NCI-H187 treated with DMSO at 0.1 percent for 48 hours (cell line): Measurements from ENCODE around the gene EIF2B2.
"Not testable (repeated sequence)": the region's sequence is repeated elsewhere in the genome, so short reads cannot be mapped to it uniquely, and the experiment has no call there.

Experiments
- DNase-seq: peaks from one replicate; lab custom pipeline; 2025; lab: John Stamatoyannopoulos, UW

Gene EIF2B2

DNA sequence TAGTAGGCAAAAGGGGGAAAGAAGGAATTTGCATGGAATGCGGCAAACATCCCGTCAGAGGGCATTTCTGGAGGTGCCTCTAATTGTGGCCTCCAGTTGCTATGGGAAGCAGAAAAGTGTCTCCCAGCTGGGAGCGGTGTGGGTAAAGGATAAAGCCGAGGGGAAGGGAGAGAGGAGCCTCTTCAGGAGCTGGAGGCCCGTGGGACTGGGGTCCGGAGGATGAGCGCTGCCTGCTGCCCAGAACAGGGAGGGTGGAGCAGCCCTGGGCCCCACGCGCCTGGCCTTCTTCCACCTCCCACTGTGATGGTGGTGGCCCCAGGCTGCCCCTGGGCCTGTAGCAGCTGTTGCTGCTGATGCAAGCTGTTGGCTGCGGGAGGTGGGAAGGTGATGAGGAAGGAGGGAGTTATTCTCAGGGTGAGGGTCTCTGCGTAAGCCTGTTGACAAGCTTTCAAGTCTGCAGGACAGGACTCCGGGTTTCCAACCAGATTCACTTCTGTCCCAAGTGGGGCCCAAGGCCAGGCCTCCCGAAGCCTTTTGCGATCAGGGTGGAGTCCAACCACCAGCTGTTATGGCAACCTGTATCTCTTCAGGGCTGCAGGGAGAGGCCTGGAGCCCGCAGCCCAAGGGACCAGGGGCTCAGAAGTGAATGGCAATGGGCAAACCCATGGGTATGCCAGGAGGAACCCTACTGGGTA lies 28.2 kb upstream of the EIF2B2 start:
- no peak for DNase-seq

DNA sequence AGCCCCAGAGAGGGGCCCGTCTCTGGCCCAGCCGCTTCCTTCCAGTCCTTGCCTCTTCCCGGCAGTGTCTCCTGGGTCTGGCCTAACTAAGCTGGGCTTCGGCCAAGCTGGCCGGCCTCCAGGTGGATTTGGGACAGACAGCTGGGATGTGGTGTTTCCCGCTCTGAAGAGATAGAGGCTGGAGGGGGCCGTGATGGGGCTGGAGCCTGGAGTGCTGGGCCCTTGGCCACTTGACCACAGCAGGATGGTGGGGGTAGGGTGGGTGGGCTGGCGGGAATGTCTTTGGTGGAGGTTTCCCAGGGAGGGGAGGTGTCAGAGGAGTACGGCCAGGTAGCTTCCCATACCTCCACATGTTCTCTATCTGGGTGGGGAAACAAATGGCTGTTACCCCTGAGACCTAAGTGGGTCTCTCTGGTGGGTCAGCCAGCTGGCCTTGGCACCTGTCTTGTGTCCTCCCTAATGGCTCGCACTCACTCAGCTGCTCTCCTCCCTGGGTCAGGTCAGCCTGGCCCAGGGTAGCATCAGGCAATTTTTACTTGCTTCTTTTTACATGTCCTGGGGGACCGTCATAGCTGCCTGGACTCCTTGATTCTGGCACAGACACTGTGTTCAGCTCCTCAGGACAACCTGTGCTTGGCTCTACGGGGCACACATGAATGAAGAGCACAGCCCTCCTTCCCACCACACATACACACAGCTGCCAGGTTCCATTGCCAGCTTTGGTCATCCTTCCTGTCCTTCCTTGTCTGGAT lies 27.5 kb upstream of the EIF2B2 start:
- DNase-seq: no peak

DNA sequence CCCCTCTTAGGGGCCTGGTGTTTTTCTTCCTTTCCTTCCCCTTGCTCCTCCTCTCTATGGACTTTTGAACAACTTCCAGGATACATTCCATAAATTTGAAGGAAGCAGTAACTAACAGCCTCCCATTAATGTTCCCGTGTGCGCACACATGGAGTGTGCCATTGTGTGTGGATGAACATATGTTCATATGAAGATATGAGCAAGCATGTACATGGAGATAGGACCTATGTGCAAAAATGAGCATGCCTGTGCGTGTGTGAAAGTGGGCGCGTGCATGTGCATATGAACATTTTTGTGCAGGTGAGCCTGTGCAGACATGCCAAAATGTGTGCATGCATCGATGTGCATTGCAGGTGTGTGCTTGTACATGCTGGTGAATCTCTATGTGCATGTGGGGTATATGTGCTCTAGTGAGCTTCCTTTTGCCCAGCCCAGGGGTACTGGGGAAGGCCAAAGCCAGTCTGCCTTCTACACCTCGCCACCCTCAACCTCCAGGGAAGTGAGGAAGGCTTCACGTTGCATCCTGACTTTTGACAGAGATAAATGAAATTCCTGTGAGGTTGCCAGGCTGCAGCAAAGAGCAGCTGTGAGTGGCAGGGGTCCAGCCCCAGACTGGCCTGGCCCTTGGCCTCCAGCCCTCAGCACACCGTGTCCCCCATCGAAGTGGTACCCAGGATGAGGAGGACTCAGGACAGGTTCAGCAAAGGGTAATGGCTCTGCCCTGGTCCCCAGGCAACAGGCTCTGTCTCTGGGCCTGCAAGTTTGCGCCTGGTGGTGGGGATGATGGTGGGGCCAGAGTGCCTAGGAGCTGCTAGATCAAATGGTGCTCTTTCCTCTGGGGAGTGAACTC lies 26.2 kb upstream of the EIF2B2 start:
- DNase-seq: no peak

DNA sequence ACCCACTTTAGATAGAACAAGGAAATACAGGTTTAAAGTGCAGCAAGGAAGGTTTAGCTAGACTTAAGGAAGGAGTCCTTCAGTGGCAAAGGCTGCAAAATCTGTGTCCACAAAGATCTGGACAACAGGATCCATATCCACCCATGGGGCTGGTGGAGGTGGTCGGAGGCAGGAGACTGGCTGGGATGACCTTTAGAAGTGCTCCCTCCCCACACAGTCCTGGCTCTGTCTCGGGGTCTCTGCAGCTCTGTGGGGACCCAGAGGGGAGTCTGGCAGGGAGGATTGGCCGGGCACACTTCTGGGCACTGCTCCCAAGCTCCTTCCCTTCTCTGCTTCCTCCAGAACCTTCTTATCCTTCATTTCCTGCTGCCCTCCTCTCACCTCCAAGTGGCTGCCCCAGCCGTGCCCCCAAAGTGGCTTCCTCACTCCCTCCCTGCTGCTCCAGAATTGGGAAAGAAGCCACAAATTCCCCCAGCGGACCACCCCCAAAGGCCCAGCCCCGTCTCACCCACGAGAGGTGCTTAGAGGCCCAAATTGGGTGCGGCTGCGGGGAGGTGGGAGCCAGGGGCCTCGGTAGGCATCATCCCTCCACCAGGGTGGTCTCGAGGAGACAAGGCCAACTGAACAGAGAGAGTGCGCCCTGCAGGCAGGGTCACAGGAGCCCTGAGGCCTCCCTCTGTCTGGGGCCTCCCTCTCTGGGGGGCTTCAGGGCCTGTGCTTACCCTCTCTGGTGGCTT lies 25.4 kb upstream of the EIF2B2 start:
- no peak for DNase-seq

DNA sequence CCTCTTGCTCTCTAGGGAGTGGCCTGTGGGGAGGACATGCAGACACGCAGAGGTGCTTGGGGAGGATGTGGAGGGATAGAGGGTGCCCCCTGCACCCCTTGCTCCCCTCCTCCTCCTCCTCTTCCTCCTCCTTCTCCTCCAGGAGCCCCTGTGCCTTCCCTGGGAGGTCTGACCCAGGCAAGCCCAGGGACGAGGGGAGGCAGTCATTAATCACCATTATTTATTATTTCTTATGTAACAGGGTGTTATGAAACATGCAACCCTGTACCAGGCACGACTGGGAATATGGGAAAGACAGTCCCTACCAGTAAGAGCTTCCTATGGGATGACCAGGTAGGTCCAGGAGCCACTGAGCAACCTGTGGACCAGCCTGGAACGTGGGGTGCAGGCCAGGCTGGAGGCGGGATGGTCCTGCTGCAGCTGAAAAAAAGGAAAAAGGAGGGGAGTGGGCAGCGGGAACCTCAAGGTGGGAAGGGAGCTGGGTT lies 24.8 kb upstream of the EIF2B2 start:
- DNase-seq: no peak

DNA sequence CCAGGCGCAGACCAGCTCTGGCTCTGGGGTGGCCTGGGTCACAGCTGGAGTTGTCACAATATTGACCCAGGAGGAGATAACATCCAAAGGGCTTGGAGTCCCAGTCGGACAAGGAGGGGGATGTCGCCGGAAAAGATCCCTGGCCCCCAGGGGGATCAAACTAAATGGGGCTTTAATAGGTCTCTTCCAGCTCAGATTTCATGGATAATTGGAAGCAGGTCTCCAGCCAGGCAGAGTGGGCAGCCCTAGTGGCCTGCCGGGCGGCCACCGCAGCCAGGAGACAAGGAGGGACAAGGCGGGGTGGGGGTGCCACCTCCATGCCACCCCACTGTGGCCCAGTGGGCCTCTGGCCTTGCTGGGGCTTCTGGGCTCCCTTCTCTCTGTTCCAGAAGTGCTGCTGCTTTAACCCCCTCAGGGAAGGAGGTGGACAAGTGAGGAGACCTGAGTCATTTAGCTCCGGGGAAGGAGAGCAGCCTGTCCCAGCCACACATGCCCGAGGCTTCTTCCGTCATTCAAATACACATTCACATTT lies 24.2 kb upstream of the EIF2B2 start:
- no peak for DNase-seq

DNA sequence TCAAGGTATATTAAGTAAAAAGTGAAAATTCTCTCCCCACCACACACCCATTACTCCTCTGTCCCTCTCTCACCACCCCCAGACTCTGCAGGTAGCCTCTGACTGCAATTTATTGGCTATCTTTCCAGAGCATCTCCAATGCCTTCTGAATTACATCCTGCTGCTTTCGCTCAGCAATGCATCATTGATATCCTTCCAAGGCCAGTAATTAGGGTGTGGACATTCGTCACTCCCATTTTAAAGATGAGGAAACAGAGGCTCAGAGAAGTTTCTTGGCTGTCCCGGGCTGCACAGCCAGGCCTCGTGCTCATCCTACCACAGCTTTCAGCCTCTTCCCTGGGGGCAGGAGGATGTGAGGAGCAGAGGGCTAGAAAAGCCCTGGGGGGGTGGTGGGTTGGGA lies 23.7 kb upstream of the EIF2B2 start:
- DNase-seq: no peak

DNA sequence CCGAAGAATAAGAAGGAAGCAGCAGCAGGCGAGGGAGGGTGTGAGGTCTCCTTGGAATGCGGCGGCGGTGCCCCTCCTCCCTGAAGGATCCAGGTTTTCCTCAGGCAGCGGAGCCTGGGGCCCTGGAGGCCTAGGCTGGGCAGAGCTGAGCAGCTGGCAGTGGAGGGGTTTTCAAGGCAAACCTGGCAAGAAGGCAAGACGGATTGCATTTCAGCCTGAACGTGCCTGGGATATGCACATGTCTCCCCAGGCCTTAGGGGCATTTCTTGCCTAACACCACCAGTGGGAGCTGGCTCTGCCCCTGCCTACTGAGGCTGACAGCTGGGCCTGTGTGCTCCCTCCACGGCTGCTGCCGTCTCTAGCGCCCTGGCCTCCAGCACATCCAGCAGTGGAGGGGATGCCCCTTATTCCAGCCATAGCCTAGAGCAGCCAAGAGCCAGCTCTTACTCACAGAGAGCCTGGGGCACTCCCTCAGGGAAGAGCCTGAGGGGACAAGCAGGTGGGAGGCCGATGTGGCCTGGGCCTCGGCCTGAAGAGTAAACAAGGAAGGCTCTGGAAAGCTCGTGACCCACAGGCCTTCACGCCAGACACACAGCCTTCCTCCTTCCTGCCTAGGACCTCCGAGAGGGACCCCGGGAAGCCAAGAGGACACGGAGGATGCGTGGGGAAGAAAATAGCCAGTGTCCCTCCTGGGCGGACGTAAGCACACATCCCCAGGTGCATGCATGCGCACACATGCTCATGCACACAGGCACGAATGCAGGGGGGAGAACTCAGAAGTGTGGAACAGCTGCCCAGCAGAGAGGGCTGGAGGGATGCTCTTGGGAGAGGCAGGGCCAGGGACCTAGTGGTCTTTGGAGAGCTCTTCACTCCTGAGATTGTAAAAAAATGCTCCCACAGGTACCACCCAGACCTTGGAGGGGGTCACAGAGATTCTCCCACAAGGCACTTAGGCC lies 23.0 kb upstream of the EIF2B2 start:
- DNase-seq: no peak

DNA sequence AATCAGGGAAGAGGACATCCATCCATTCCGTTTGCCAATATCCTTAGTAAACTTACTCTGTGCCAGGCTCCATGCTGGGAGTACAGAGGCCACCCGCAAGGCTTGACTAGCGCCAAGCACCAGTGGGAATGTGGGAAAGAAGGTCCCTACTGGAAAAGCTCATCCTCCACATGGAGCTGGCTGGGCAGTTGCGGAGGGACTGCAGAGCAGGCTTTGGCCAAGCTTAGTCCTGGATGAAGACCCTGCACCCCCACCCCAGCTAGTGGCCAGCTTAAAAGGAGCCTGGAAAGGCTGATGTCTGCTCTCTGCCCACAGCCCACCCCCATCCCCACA lies 22.4 kb upstream of the EIF2B2 start:
- no peak for DNase-seq

DNA sequence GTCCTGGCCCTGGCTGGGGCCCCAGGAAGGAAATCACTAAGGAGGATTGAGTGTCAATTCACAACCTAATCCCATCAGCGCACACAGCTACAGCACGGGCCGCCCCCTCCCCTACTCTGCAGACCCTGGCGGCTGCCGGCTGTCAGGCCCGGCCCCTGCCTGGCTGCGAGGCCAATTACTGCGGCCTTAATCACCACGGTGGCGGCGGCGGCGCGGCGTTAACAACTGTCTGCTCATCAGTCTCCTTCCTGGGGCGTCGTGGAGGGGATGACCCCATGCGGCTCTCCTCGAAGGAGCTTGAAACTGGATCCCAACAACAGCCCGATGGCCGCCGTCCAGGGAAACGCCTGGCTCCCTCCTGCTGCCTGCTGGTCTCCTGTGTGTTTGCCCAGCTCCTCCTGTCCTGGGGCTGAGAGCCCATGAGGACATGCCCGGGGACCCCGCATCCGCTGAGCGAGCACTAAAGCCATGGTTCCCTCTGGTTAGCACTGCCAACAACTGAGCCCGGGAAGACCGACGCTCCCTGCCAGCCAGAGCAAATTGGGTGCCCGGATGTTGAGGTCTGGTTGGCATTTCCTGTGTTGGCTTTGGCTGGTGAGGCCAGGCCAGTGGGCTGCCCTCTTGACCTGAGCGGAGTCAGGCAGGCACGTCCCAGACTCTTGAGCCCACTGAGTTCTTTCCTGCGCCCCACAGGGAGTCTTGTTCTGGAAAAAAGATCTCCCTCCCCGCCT lies 21.8 kb upstream of the EIF2B2 start:
- no peak for DNase-seq

DNA sequence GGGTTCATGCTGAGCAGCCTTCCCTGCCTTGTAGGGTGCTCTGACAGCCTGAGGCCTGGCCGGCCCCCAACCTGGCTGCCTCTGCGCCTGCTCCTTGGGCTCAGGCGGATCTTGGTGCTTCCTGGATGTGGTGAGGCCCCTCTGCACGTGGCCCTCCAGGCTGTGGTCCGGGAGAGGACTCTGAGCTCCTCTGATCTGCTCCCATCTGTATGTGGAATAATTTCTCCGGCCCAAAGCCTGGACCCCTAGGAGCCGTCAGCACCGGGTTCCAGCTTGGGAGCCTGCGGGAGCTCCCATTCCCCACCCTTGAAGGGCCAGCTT lies 21.3 kb upstream of the EIF2B2 start:
- no peak for DNase-seq

DNA sequence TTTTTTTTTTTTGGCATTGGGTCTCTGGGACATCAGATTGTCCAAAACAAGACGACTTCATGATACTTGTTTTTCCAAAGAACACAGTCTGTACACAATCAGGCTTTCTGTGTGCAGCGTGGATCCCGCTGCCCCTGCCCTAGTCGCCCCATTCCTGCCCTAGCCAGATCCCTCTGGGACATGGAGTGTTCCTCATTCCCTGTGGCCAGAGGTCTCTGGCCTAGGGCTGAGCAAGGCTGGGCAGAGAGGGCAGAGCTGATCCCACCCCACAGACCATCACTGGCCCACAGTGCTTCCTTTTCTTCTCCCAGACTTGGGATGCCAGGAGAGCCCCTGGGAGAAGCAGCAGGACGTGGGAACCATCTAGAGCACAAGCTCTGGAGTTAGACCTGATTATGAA lies 20.9 kb upstream of the EIF2B2 start:
- no peak for DNase-seq

DNA sequence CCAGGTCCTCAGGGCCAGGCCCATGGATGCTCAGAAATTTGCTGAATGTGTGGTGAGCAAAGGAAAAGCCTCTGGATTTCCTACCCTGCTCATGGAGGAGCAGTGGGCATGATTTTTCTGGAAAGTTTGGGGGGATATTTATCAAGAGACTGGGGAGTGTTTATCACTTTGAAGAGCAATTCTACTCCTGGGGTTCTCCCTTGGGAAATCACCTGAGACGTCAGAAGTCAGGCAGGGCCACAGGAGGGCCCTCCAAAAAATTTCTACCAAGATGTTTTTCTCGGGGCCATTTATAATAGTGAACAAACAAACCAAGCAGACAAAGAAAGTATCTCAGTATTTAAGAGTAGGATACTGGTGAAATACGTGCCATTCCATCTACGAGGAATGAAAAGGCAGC lies 20.1 kb upstream of the EIF2B2 start:
- DNase-seq: no peak

DNA sequence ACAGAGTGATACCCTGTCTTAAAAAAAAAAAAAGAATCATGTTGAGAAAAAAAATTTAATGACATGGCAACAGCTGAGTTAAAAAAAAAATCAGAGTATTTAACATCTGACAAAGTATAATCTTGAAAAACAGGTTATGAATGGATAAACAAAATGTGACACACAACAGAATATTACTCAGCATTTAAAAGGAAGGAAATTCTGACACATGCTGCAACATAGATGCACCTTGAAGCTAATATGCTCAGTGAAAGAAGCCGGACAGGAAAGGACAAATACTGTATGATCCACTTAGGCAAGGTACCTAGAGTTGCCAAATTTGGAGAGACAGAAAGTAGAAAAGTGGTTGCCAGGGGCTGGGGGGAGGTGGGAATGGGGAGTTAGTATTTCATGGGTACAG lies 19.4 kb upstream of the EIF2B2 start:
- no peak for DNase-seq

DNA sequence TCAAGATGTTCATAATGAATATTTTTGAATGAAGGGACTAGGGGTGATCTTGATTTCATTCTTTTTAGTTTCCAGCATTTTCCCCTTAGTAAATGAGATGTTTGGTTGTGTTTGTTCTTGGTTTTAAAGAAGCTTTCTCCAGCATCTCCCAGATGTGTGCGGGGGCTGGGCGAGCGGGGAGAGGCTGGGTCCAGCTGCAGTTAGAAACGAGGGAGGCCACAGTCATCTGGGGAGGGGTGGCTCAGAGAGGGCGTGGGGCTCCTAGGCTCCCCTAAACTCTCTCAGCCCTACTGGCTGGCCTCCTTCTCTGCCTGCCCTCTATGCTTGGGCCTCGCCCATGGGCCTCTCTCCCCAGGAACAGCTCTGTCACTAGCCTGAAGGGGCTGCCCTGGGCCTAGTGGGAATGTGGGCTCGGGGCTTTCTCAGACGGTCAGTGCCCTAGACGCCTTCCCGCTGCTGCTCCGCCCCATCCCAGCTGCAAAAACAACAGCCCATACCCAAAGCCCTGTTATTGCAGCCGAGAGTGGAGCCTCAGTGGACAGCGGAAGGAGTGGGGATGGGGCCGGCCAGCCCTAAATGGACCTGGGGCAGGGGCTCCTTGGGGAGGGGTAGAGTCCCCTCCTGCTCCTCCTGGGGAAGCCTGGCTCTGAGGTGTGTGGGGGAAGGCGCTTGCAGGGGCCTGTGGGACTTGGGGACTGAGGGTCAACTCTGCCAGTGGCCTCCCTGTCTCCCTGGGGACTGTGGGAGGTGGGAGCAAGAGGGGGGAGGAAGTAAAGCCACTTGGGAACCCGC lies 18.3 kb upstream of the EIF2B2 start:
- DNase-seq: no peak

DNA sequence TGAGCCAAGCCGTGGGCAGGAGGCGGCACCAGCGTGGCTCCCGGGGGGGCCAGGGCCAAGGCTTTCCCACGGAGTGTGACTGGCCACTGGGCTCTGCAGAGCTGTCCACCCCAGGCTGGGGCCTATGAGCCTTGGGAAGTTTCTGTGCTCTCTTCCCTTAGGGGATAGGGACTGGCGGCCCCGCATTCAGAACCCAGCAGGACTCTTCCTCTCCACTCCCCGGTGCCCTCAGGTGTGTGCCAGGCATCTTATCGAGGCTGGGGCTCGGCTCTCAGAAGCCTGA lies 17.8 kb upstream of the EIF2B2 start:
- DNase-seq: no peak

DNA sequence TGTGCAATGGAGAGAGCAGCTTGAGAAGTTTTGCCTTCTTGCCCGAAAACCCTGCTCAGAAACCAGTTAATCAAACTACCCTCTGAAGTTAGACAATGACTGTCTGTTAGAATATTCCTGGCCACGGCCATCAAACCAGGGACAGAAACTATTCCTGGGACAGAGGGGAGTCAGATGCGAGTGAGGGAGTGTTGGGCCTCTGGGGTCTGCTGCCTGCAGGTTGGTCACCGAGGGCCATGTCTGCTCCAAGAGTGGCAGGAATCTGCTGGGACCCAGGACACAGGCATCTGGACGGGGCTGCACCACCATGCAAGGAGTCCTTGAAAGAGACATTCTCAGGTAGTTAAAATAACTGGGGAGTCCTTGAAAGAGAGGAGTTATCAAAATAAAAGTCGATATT lies 16.9 kb upstream of the EIF2B2 start:
- DNase-seq: no peak

DNA sequence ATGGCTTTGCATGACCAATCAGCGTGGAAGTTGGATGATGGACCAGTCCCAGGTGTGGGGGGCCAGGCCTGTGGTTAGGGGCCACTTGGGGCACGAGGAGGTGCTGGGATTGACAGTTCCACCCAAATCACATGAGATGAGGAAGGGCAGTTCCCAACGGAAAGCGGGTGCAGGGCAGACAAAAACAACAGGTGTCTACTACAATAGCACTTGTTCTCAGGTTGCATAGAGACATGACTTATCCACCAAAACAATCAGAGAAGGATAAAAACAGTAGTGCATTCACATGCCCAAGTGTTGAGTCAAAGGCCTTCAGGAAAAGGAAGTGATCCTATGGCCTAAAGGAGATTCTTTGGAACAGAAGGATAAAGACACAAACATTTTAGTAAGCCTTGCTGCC lies 14.6 kb upstream of the EIF2B2 start:
- no peak for DNase-seq

DNA sequence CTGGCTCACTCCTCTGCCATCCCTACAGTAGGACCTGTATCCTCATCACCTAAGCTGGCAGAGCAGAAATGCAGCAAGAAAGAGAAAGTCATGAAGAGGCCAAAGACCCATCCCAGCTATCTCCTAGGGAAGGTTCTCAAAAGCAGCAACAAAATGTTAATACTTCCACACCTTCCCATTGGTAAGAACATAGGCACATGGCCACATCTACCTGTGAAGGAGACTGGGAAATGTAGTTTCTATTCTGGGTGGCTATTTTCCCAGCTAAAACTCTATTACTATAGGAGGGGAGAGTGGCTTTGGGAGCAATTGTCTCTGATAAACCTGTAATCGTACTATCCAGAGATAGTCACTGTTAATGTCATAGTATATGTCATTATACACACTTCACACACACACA lies 13.7 kb upstream of the EIF2B2 start:
- DNase-seq: no peak

DNA sequence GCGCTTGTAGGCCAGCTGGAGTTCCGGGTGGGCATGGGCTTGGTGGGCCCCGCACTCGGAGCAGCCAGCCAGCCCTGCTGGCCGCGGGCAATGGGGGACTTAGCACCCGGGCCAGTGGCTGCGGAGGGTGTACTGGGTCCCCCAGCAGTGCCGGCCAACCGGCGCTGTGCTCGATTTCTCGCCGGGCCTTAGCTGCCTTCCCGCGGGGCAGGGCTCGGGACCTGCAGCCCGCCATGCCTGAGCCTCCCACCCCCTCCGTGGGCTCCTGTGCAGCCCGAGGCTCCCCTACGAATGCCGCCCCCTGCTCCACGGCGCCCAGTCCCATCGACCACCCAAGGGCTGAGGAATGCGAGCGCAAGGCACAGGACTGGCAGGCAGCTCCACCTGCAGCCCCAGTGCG lies 8.5 kb upstream of the EIF2B2 start:
- DNase-seq: not testable (repeated sequence)
